ENCODE measurements around the gene POLRMT.
"Not testable (repeated sequence)": the region's sequence is repeated elsewhere in the genome, so short reads cannot be mapped to it uniquely, and the experiment has no call there.

The POLRMT gene

DNA sequence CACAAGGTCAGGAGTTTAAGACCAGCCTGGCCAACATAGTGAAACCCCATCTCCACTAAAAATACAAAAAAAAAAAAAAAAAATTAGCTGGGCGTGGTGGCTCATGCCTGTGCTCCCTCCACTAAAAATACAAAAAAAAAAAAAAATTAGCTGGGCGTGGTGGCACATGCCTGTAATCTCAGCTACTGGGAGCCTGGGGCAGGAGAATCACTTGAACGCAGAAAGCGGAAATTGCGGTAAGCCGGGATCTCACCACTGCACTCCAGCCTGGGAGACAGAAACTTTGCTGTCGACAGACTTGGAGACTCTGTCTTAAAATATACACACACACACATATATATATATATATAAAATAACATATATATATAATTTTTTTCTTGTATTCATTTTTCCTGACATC, 6.8 kb downstream of the POLRMT start:
- DNase-seq (ENCODE audit: low read depth): not testable (repeated sequence)

- no peak for DNase-seq (ENCODE audit: low read depth)
Measured at GRCh38 chr19:625257-625656, 8.1 kb downstream of the POLRMT start.

DNA sequence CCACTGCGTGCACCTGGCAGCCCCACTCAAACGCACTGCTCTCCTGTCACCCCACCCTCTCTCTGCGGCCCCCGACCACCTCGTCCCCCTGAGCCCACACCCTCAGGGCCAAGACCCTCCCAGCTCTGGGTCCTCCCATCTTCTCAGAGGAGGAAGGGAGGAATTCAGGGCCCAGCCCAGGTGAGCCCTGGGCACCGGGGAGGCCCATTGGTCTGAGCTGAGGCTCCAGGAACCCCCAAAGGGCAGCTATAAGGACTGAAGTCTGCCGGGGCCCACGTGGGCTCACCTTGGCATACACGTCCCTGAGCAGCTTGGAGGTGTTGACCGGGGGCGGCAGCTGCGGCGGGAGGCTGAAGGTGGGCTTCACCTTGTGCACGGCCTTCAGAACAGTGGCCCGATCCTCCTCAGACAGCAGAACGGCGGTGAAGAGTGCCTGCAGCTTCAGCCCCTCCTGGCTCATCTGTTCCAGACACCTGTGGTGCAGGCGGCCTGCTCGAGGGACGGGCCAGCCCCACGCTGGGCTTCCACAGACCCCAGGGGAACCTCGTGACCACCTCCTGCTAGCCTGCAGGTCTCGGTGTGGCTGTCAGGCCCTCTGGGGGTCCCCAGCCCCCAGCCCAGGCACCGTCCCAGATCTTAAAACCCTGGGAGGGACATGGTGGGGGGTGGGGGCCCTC, 8.8 kb downstream of the POLRMT start:
- DNase-seq (ENCODE audit: low read depth): no peak

- no peak for DNase-seq (ENCODE audit: low read depth)
Measured at GRCh38 chr19:623974-624373, 9.4 kb downstream of the POLRMT start.

DNA sequence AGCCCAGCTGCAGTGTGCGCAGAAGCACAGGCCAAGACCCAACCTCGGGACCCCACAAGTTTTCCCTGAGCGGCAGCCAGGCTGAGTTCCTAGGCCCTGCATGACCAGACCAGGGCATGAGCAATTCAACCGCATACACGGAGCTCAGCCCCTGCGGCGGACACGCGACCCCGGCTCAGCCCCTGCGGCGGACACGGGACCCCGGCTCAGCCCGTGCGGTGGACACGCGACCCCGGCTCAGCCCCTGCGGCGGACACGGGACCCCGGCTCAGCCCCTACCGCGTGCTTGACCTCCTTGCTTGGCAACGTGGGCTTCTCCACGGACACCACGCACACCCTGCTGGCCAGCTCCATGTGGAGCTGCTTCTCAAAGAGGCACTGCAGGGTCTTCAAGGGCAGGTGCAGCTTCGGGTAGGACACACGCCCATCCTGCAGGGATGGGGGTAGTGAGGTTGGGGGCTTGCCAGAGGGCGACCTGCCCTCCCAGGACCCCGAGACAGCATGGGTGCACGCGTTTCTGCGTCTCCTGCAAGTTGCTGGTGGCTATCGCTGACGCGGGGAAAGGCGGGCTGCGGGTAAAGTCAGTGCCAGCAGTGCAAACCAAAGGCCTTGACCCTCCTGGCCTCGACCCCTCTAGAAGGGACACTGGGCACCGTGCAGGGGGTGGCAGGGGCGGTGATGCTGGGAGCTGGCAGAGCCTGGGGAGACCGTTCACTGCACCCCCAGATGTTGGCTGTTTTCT, 10.0 kb downstream of the POLRMT start:
- DNase-seq (ENCODE audit: low read depth): no peak

DNA sequence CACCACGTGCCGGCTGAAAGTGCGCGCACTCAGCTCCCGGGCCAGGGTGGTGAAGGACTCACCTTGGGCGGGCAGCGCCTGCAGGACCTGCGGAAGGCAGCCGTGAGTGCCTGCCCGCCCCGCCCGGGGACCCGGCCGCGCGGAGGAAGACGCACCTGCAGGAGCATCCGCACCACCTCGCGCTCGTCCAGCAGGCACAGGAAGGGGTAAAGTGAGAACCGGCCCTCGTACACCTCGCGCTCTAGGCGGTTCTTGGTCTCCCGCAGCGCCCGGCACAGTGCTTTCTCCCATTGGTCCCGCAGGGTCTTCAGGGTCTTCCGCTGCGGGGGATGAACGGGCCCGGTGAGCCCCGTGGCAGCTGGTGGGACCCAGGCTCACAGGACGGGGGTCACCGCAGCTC, 10.7 kb downstream of the POLRMT start:
- no peak for DNase-seq (ENCODE audit: low read depth)

DNA sequence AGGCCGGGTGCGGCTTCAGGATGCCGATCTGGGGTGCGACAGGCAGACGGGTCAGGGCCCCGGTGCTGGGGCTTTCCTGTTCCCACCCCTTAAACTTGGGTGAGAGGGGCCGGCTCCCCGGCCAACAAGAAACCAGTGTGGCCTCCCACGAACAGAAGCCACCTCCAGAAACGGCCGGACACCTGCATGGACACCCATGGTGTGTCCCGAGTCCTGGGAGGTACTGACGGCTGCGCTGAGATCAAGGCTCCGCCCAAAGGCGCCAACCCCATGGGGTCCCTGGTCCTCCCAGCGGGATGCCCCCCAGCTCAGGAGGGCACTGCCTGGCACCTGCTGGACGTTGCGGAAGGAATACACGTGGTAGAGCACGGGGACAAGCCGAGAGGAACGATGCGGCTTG, 11.5 kb downstream of the POLRMT start:
- no peak for DNase-seq (ENCODE audit: low read depth)

DNA sequence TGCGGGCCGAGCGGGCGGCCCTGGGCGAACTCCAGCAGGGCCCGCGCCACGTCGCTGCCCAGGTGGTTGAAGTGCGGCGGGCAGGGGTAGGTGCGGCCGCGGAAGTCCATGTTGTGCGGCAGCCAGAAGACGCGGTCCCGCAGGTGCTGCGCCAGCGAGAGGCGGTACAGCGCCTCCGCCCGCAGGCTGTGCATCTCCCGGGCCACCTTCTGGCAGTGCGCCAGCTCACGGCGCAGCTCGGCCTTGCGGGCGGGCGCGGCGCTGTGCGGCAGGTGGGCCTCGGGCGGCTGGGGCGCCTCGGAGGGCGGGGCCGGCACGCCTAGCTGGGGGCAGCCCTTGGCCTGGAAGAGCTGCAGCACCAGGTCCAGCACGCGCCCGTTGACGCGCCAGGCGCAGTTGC, 12.1 kb downstream of the POLRMT start:
- not testable (repeated sequence) for DNase-seq (ENCODE audit: low read depth)

- DNase-seq (ENCODE audit: low read depth): no peak
Measured at GRCh38 chr19:620166-620862, 13.0 kb downstream of the POLRMT start.

DNA sequence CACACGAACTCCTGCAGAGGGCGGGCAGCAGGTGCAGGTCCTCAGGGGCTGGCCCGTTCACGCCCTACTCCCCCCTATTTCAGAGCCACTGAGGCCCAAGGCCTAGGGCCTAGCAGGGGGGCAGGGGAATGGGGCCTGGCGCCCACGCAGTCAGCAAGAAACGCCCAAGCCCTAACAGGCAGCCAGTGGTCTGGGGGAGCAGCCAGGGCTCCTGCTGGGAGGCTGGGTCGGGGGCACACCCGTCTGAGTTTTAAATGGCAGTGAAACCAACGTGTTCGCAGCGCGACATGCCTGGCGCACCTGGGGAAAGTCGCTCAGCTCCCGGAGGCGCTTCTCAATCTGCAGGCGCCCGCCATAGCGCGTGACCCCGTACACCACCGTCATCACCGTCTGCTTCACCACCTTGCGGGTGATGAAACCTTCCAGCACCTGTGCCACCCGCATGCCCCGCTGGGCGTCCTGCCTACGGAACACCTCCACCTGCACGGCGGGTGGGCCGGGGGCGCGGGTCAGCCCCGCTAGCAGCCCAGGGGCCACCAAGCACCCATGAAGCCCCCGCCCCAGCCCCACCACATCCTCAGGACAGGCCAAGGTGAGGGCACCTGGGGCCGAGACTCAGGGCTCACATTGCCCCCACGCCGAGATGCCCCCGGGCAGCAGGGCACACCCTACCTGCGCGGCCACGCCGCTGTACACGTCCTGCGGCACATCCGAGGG, 13.9 kb downstream of the POLRMT start:
- no peak for DNase-seq (ENCODE audit: low read depth)

- DNase-seq (ENCODE audit: low read depth): no peak
Measured at GRCh38 chr19:618674-619285, 14.6 kb downstream of the POLRMT start.

- no peak for DNase-seq (ENCODE audit: low read depth)
Measured at GRCh38 chr19:618247-618619, 15.1 kb downstream of the POLRMT start.

- DNase-seq (ENCODE audit: low read depth): no peak
Measured at GRCh38 chr19:617551-618246, 15.6 kb downstream of the POLRMT start.

DNA sequence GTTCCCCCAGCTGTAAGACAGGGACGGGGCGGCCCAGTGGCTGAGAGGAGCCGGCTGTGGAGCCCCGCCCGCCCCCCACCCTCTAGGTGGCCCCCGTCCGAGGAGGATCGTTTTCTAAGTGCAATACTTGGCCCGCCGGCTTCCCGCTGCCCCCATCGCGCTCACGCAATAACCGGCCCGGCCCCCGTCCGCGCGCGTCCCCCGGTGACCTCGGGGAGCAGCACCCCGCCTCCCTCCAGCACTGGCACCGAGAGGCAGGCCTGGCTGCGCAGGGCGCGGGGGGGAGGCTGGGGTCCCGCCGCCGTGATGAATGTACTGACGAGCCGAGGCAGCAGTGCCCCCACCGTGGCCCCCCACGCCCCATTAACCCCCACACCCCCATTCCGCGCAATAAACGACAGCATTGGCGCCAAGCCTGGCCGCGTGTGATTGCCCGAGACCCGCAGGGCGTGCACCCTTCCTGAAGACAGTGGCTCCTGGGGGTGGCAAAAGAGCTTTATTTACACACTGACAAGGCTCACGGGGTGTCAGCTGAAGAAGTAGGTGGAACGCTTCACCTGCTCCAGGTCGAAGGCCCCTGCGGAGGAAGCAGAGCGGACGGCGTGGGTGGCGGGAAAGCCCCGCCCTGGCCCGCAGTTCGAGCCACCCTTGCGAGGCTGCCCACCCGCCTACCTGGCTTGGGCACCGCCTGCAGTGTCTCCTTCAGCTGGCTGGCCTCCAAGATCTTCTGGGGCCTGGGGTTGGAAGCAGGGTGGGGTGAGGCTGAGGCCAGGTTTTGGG, 16.4 kb downstream of the POLRMT start:
- DNase-seq (ENCODE audit: low read depth): no peak

- DNase-seq (ENCODE audit: low read depth): no peak
Measured at GRCh38 chr19:616062-616700, 17.2 kb downstream of the POLRMT start.

- DNase-seq (ENCODE audit: low read depth): no peak
Measured at GRCh38 chr19:615619-616018, 17.7 kb downstream of the POLRMT start.

GRCh38 chr19:613732-614567, 19.4 kb downstream of the POLRMT start:
- DNase-seq (ENCODE audit: low read depth): no peak

GRCh38 chr19:612941-613340, 20.4 kb downstream of the POLRMT start:
- DNase-seq (ENCODE audit: low read depth): no peak

- DNase-seq (ENCODE audit: low read depth): peak; percentile 55
Measured at GRCh38 chr19:611481-611868, 21.9 kb downstream of the POLRMT start.

All from stimulated activated CD8-positive, alpha-beta memory T cell treated with anti-CD3 and anti-CD28 coated beads, Interleukin-4, amount 100 ng/mL, for 24 hours (primary cell).